Measurements from ENCODE around the gene TNFRSF13B.

GRCh38 chr17:16919663-16920627 lies 52.0 kb downstream of the TNFRSF13B start:
- TF ChIP-seq USF1 (IDR thresholded peaks at IDR 0.05): no peak
- no peak for TF ChIP-seq EP300 (IDR thresholded peaks at IDR 0.05; ENCODE audit: borderline replicate concordance)
- TF ChIP-seq CEBPB (IDR thresholded peaks at IDR 0.05): no peak
- TF ChIP-seq REST (IDR thresholded peaks at IDR 0.05; ENCODE audit: low read depth): no peak
- TF ChIP-seq FOXM1 (IDR thresholded peaks at IDR 0.05; ENCODE audit: borderline replicate concordance, low read depth): no peak
- TF ChIP-seq CREB1 (IDR thresholded peaks at IDR 0.05; ENCODE audit: low read depth): no peak
- TF ChIP-seq EGR1 (IDR thresholded peaks at IDR 0.05): no peak
- no peak for TF ChIP-seq YY1 (IDR thresholded peaks at IDR 0.05; ENCODE audit: low read depth)
- TF ChIP-seq RAD21 (IDR thresholded peaks at IDR 0.05; ENCODE audit: low read depth): no peak
- TF ChIP-seq TAF1 (IDR thresholded peaks at IDR 0.05; ENCODE audit: low read depth): no peak
- TF ChIP-seq TCF12 (IDR thresholded peaks at IDR 0.05; ENCODE audit: low read depth): no peak
- no peak for TF ChIP-seq TEAD4 (IDR thresholded peaks at IDR 0.05)

All from Ishikawa (cell line).